ENCODE data around the gene DOCK4. TPM values are rescaled to one million over a fixed set of nuclear protein-coding genes. Genes with fewer than 3 reads are reported as not detected.

Gene DOCK4
- total RNA-seq, 1 experiment from 2014 or later, result 4.9 TPM

DNA sequence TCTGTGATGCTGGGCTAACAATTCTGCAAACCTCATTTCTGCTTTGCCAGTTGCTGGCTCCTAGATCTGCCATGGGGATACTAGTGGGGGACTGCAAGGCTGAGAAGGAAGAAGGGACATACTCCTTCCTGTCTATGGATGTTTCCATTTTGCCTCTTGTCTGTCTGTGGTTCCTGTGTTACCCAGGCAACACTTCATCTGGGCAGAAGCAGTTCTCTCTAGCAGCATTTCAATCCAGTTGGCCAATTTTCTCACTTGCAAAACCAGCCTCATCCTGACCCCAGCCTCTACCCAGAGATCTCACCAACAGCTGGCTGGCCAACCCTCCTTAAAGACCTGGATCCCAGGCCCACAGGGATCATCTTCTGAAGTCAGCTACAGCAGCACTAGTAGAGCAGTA is 131.7 kb downstream of the DOCK4 start:
- Mint-ChIP-seq H3K4me1 (peaks cover 4% of the 10 kb centered on the region in 2 experiments; a peak in 3 of 4 replicates), H3K4me3 (no peak overlapping the region), H3K27me3 (ENCODE audit: low read depth) (no peaks in the 10 kb centered on the region), H3K9me3 (peaks cover 0 to 10% of the 10 kb centered on the region in 2 experiments; a peak in 3 of 5 replicates), H3K27ac (peak overlapping the region in 1 of 3 experiments; percentile 30; a peak in 1 of 7 replicates), H3K36me3 (ENCODE audit: insufficient read depth in 1 of 3, low read depth in 3 of 3) (peaks cover 0 to 9% (median 0%) of the 10 kb centered on the region in 3 experiments; a peak in 2 of 7 replicates)
- Histone ChIP-seq H3K18ac (ENCODE audit: insufficient read length, low read depth, low read length) (no peak overlapping the region), H3K79me1 (ENCODE audit: insufficient read depth, low read depth, low read length, poor library complexity, severe bottlenecking) (no peaks in the 10 kb centered on the region), H2AFZ (ENCODE audit: low read length) (no peak overlapping the region), H2AK5ac (ENCODE audit: insufficient read length, low read length) (no peak overlapping the region), H3K4me2 (ENCODE audit: insufficient read depth, insufficient read length, low read length) (no peak overlapping the region), H3K23me2 (ENCODE audit: insufficient read length, low read depth, low read length, poor library complexity, severe bottlenecking) (no peaks in the 10 kb centered on the region), H3K14ac (ENCODE audit: insufficient read depth, low read length) (no peak overlapping the region), H3K9ac (ENCODE audit: extremely low read depth, insufficient read length, low read length) (no peak overlapping the region), H4K8ac (replicated peaks; ENCODE audit: insufficient read length, low read depth, low read length) (no peak overlapping the region), H2BK12ac (ENCODE audit: insufficient read length, low read depth, low read length) (no peak overlapping the region), H3K27ac (ENCODE audit: insufficient read length, low read depth, low read length) (no peak overlapping the region), H3T11ph (ENCODE audit: low read length) (no peak overlapping the region), H2BK5ac (ENCODE audit: insufficient read length, low read length) (no peak overlapping the region), H4K5ac (ENCODE audit: insufficient read length, low read depth, low read length) (no peak overlapping the region), H4K20me1 (ENCODE audit: control insufficient read depth, insufficient read depth, insufficient read length) (no peaks in the 10 kb centered on the region), H3K79me2 (ENCODE audit: insufficient read depth, low read length) (no peaks in the 10 kb centered on the region), H3K27me3 (ENCODE audit: insufficient read depth, low read length) (no peaks in the 10 kb centered on the region), H3K9me3 (ENCODE audit: control insufficient read depth, low read depth, low read length) (no peaks in the 10 kb centered on the region), H3K4ac (ENCODE audit: low read depth, low read length) (no peak overlapping the region), H4K91ac (ENCODE audit: insufficient read length, low read depth, low read length) (no peak overlapping the region), H2BK120ac (ENCODE audit: low read depth, low read length, poor library complexity, severe bottlenecking) (no peak overlapping the region), H3K4me1 (ENCODE audit: insufficient read depth, low read length) (no peaks in the 10 kb centered on the region; the same call in 1 of the 2 replicates), H3K56ac (ENCODE audit: insufficient read length, low read depth, low read length) (no peak overlapping the region), H2BK15ac (ENCODE audit: low read depth, low read length) (no peak overlapping the region), H2BK20ac (ENCODE audit: low read depth, low read length, poor library complexity, severe bottlenecking) (no peak overlapping the region), H3K23ac (ENCODE audit: insufficient read length, low read depth, low read length) (no peak overlapping the region)
- DNase-seq, result no peak
- TF ChIP-seq, protein P1, sequence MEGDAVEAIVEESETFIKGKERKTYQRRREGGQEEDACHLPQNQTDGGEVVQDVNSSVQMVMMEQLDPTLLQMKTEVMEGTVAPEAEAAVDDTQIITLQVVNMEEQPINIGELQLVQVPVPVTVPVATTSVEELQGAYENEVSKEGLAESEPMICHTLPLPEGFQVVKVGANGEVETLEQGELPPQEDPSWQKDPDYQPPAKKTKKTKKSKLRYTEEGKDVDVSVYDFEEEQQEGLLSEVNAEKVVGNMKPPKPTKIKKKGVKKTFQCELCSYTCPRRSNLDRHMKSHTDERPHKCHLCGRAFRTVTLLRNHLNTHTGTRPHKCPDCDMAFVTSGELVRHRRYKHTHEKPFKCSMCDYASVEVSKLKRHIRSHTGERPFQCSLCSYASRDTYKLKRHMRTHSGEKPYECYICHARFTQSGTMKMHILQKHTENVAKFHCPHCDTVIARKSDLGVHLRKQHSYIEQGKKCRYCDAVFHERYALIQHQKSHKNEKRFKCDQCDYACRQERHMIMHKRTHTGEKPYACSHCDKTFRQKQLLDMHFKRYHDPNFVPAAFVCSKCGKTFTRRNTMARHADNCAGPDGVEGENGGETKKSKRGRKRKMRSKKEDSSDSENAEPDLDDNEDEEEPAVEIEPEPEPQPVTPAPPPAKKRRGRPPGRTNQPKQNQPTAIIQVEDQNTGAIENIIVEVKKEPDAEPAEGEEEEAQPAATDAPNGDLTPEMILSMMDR (conservative IDR thresholded peaks at IDR 0.05), result no peak
